NCI-H1694 (cell line): ENCODE results near the gene ZER1.

Source experiments
- DNase-seq: peaks from one replicate; lab custom pipeline; 2025; lab: John Stamatoyannopoulos, UW

Gene ZER1

DNA sequence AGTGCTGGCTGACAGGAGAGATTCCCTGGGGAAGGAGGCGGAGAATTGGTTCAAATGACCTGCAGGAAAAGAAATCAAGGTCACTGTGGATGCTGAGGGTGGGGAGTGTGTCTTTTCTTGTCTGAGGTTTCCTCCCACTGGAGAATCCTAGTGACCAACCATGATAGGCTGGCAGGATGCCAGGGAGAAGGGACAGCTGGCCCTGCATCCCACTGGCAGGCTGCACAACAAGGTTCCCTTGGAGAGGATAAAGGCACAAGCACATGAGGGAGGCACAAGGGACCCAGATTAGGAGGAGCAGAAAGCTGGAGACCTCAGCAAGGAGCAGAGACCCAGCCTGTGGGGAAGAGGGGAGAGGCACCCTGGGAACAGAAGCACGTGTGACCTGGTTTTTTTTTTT is 36.4 kb downstream of the ZER1 start:
- DNase-seq: no peak

DNA sequence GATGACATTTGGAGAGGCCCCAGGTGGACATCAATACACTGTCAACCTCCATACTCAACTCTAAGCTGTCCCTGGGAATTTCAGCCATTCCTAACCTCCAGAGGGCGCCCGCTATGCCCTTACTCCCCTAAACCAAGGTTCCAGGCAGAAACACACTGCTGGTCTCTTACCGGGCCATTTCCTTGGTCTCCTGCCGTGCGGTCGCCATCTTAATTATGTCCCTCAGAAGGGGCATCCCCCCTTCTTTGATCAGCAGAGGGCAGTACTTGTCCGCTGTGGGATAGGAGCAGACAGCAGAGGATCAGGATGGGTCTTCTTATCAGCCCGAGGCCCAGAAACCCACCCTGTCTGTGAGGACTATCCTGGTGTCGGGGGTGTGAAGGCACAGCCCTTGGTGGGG is 38.5 kb downstream of the ZER1 start:
- peak; percentile 92 for DNase-seq

- DNase-seq: no peak
These were observed 39.2 kb downstream of the ZER1 start for GRCh38 chr9:128732576-128732975.

DNA sequence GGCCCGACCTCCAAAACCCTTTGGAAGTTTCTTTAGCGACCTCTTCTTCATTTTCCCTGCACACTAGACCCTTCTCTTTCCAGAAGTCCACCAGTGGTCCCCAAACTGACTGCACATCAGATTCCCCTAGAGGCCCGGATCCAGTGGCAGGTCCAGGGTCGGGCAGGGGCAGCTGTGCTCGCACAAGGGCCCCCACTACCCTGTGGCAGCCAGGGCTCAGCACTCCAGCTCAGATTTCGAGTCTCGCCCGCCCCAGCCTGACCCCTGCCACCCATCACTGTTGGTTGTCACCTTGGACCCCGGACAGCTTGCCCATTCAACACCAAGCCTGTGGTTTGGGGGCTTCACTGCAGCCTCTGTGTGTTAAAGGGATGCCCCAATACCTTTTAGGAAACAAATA is 40.0 kb downstream of the ZER1 start:
- no peak for DNase-seq

- DNase-seq: no peak
These were observed 40.6 kb downstream of the ZER1 start for GRCh38 chr9:128731093-128731492.

DNA sequence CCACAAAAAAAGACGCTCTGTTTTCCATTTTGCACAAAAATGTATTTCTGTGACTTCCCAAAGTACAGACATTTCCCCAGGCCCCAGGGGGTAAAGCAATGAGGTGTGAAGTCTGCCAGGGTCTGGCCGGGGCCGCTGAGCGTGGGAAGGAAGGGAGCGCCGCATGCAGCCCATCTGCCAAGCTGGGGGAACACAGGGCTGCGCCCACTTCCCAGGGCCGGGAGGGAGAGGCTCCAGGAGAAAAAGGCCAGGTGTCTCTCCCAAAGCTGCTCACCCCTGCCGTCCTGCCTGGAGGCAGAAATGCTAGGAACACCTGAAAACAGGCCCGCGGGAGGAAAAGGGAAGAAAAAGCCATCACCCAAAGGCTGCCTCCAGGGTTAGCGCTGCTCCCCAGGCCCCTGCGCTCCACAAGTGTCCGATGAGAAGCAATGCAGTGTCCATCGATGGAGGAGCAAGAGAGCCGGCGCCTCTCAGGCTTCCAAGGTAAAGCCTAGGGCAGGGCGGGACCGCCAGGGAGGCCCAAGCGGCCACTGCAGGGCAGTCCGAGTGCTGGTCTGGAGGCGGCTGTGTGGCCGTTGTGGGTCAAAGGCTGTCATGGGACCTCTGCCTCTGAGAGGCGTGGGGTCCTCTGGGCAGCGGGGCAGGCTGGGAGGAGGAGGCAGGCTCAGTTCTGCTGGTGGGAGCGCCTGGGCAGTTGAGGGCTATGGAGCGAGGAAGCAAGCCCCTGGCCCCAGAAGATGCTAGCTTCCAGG is 41.8 kb downstream of the ZER1 start:
- DNase-seq: no peak

DNA sequence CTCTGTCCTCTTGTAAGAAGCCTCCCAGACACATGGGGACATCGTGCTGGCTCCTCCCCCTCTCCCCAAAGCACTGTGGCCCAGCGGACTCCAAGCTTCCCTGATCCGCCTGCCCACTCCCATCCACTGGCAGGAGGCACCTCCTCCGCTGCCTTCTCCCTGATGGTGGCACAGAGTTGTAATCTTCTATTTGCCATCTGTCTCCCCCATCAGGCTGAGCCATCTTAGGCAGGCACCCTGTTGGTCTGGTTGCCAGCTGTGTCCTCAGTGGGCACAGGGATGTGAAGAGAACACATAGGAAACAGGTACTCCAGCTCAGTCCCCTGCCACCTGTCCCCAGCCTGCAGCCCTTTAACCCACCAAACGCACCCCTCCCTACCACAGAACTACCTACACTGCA is 42.4 kb downstream of the ZER1 start:
- DNase-seq: peak; percentile 44

DNA sequence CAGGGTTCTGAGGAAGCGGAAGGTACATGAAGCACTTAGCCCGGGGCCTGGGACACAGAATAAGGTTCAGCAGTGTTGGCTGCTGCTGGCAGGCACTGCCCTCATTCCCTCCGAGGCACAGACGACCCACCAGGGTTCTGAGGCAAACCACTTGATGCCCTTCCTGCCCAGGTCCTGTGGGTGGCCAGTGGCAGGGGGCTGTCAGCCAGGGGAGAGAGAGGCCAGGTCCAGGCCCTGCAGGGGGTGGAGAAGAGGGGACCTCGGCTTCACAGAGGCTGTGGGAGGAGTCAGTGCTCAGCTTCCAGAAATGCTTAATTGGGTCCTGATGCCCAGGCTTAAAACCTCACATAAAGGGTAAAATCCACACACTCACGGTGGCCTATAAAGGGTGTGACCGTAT is 43.4 kb downstream of the ZER1 start:
- peak; percentile 5 for DNase-seq

DNA sequence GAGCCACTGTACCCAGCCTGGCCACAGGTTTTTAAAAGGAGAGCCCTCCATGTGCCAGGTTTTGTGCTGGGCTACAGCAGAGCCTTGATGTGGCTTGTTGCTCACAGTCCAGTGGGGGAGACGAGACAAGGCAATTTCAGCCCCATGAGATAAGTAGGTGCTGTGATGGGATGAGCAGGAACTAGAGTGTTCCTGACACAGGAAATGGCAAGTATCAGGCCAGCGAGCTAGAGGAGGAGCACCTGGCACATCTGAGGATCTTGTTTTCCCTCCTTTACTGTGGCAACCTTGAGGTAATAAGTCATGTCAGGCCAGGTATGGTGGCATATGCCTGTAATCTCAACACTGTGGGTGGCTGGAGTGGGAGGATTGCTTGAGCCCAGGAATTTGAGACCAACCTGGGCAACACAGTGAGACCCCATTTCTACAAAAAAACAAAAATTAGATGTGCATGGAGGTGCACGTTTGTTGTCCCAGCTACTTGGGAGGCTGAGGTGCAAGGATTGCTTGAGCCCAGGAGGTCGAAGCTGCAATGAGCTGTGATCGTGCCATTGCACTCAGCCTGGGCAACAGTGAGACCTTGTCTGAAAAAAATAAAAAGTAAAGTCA is 44.0 kb downstream of the ZER1 start:
- no peak for DNase-seq

GRCh38 chr9:128724744-128725211 is 46.9 kb downstream of the ZER1 start:
- peak; percentile 94 for DNase-seq

GRCh38 chr9:128723866-128724743 is 47.6 kb downstream of the ZER1 start, which contains the start of gene ZDHHC12:
Gene ZDHHC12, minus strand, starts transcription at chr9:128724127. Its CDS starts 34 bp downstream, at chr9:128724093.
- peak; percentile 94 for DNase-seq

DNA sequence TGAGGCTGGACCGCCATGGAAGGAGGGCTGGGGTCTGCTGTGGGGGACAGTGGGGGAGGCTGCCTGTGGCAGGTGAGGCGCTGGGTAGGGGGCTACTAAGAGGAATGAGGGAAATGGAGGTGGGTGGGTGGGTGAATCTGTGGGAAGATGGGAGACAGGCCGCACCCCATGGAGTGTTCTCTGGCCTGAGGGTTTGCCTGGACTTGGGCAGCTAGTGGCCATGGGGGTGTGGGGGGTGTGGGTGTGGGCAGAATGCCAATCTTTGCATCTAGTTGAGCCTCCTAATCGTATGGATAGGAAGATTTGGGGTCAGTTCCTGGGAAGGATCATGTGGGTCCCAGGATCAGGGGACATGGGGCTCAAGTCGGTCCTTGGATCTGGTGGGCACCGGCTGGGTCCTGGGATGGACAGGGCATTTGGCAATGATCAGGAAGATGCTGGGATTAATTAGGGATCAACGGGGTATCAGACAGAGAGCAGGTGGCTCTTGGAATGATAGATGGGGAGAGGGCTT is 48.3 kb downstream of the ZER1 start:
- no peak for DNase-seq

- no peak for DNase-seq
These were observed 49.1 kb downstream of the ZER1 start for GRCh38 chr9:128722380-128723351.

- DNase-seq: no peak
These were observed 50.2 kb downstream of the ZER1 start for GRCh38 chr9:128721487-128722010.

DNA sequence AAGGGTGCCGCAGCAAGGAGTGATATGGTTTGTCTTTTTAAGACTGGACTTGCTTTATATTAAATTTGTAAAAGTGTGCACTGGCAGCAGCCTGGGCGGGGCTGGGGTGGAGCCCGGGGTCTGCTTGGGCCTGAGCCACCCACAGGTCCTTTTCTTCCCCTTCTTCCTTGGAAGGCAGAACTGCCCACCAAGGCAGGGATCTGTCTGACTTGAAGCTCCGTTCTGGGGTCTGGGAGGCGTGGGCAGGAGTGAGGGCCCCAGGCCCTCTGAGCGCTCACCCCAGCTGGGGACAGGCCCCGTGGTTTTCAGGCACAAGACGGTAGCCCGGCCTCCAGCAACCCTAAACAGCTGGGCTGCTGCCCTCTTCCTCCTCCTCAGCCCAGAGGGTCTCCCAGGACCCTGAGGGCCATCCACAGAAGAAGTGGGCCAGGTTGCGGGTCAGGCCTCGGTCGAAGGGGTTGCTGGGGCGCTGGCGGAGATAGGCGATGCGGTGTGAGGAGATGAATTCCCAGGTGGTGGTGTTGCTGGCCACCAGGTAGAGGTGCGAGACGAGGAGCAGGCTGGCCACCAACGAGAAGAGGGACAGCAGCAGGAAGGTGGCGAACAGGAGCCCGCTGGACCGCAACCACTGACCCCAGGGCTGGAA is 50.8 kb downstream of the ZER1 start:
- DNase-seq: no peak

GRCh38 chr9:128719919-128720605 is 51.7 kb downstream of the ZER1 start:
- no peak for DNase-seq

- DNase-seq: no peak
These were observed 53.3 kb downstream of the ZER1 start for GRCh38 chr9:128718475-128718874.

- DNase-seq: no peak
These were observed 53.7 kb downstream of the ZER1 start for GRCh38 chr9:128718047-128718446.

- no peak for DNase-seq
These were observed 55.0 kb downstream of the ZER1 start for GRCh38 chr9:128716581-128717254.
